ENCODE results near the gene CDH4. TPM values are rescaled to one million over a fixed set of nuclear protein-coding genes. Genes with fewer than 3 reads are reported as not detected.

The CDH4 gene
- total and polyA plus RNA-seq, 2 donors (not counting 1 experiment from before 2014, with no cell fraction given): not detected

GRCh38 chr20:61684583-61685235 lies 432.6 kb downstream of the CDH4 start:
- Histone ChIP-seq H3K79me2 (ENCODE audit: control insufficient read depth, insufficient read depth, low read length) (no peaks in the 10 kb centered on the region), H3K27me3 (replicated peaks in 1 of 4; ENCODE audit: control extremely low read depth in 1 of 4, control insufficient read depth in 3 of 4, insufficient read depth in 4 of 4, low read length in 3 of 4) (no peaks in the 10 kb centered on the region), H3K9ac (ENCODE audit: low read length) (no peak overlapping the region), H3K4me2 (replicated peaks; ENCODE audit: low read depth, low read length, poor library complexity, severe bottlenecking) (no peak overlapping the region), H3K36me3 (replicated peaks in 1 of 2; ENCODE audit: control extremely low read depth in 1 of 2, control insufficient read depth in 1 of 2, extremely low read depth in 1 of 2, insufficient read depth in 2 of 2, low read length in 1 of 2) (no peaks in the 10 kb centered on the region), H3K4me3 (ENCODE audit: control extremely low read depth in 1 of 5, extremely low read depth in 1 of 5, insufficient read depth in 1 of 5, low read depth in 2 of 5, low read length in 4 of 5) (no peak overlapping the region), H2AFZ (ENCODE audit: insufficient read depth, low read depth, low read length, poor library complexity, severe bottlenecking) (no peak overlapping the region), H3K27ac (ENCODE audit: low read length in 2 of 2) (no peak overlapping the region), H4K20me1 (ENCODE audit: control insufficient read depth, insufficient read depth, low read length, poor library complexity, severe bottlenecking) (no peaks in the 10 kb centered on the region), H3K4me1 (ENCODE audit: control insufficient read depth in 2 of 2, insufficient read depth in 2 of 2, low read length in 2 of 2) (no peaks in the 10 kb centered on the region), H3K9me3 (ENCODE audit: control extremely low read depth in 1 of 3, control insufficient read depth in 2 of 3, insufficient read depth in 1 of 3, low read length in 2 of 3) (peaks cover 0 to 22% (median 0%) of the 10 kb centered on the region in 3 donors)
- ATAC-seq (ENCODE audit: low read depth) (no peak), DNase-seq (no peak)
- Mint-ChIP-seq H3K4me3 (no peak overlapping the region), H3K27ac (no peak overlapping the region), H3K9me3 (ENCODE audit: insufficient read depth) (peaks cover 3% of the 10 kb centered on the region), H3K4me1 (no peaks in the 10 kb centered on the region), H3K27me3 (no peaks in the 10 kb centered on the region)
- intact Hi-C loops (cut with micrococcal nuclease): no loop called here
- ChIA-PET CTCF (no interaction called here), POLR2A (no interaction called here)
- TF ChIP-seq, protein P1, sequence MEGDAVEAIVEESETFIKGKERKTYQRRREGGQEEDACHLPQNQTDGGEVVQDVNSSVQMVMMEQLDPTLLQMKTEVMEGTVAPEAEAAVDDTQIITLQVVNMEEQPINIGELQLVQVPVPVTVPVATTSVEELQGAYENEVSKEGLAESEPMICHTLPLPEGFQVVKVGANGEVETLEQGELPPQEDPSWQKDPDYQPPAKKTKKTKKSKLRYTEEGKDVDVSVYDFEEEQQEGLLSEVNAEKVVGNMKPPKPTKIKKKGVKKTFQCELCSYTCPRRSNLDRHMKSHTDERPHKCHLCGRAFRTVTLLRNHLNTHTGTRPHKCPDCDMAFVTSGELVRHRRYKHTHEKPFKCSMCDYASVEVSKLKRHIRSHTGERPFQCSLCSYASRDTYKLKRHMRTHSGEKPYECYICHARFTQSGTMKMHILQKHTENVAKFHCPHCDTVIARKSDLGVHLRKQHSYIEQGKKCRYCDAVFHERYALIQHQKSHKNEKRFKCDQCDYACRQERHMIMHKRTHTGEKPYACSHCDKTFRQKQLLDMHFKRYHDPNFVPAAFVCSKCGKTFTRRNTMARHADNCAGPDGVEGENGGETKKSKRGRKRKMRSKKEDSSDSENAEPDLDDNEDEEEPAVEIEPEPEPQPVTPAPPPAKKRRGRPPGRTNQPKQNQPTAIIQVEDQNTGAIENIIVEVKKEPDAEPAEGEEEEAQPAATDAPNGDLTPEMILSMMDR (IDR thresholded peaks at IDR 0.05): no peak
- no peak for TF ChIP-seq EZH2 (IDR thresholded peaks at IDR 0.05; ENCODE audit: borderline replicate concordance, insufficient read depth, low read depth, low read length, poor library complexity, severe bottlenecking)
- 93% methylated on average over 4 of the region's 10 CpGs for WGBS (ENCODE audit: insufficient coverage)

- peaks cover 3% of the 10 kb centered on the region for H3K9me3 Mint-ChIP-seq (ENCODE audit: insufficient read depth)
Observed at GRCh38 chr20:61685462-61685861, 433.4 kb downstream of the CDH4 start.

More at GRCh38 chr20:61685462-61685861, 433.4 kb downstream of the CDH4 start:
- Histone ChIP-seq H3K79me2 (ENCODE audit: control insufficient read depth, insufficient read depth, low read length) (no peaks in the 10 kb centered on the region), H3K27ac (ENCODE audit: low read length in 2 of 2) (no peak overlapping the region), H2AFZ (ENCODE audit: insufficient read depth, low read depth, low read length, poor library complexity, severe bottlenecking) (no peak overlapping the region), H3K36me3 (replicated peaks in 1 of 2; ENCODE audit: control extremely low read depth in 1 of 2, control insufficient read depth in 1 of 2, extremely low read depth in 1 of 2, insufficient read depth in 2 of 2, low read length in 1 of 2) (no peaks in the 10 kb centered on the region), H3K4me3 (ENCODE audit: control extremely low read depth in 1 of 5, extremely low read depth in 1 of 5, insufficient read depth in 1 of 5, low read depth in 2 of 5, low read length in 4 of 5) (no peak overlapping the region), H3K9ac (ENCODE audit: low read length) (no peak overlapping the region), H3K9me3 (ENCODE audit: control extremely low read depth in 1 of 3, control insufficient read depth in 2 of 3, insufficient read depth in 1 of 3, low read length in 2 of 3) (peaks cover 0 to 28% (median 0%) of the 10 kb centered on the region in 3 donors), H3K4me2 (replicated peaks; ENCODE audit: low read depth, low read length, poor library complexity, severe bottlenecking) (no peak overlapping the region), H3K4me1 (ENCODE audit: control insufficient read depth in 2 of 2, insufficient read depth in 2 of 2, low read length in 2 of 2) (no peaks in the 10 kb centered on the region), H3K27me3 (replicated peaks in 1 of 4; ENCODE audit: control extremely low read depth in 1 of 4, control insufficient read depth in 3 of 4, insufficient read depth in 4 of 4, low read length in 3 of 4) (no peaks in the 10 kb centered on the region), H4K20me1 (ENCODE audit: control insufficient read depth, insufficient read depth, low read length, poor library complexity, severe bottlenecking) (no peaks in the 10 kb centered on the region)
- ATAC-seq (ENCODE audit: low read depth) (no peak), DNase-seq (no peak)
- Mint-ChIP-seq H3K4me3 (no peak overlapping the region), H3K27me3 (no peaks in the 10 kb centered on the region), H3K27ac (no peak overlapping the region), H3K4me1 (no peaks in the 10 kb centered on the region)
- CTCF ChIA-PET: no interaction called here
- intact Hi-C loops (cut with micrococcal nuclease): no loop called here
- no peak for TF ChIP-seq EZH2 (IDR thresholded peaks at IDR 0.05; ENCODE audit: borderline replicate concordance, insufficient read depth, low read depth, low read length, poor library complexity, severe bottlenecking)
- TF ChIP-seq, protein P1 (IDR thresholded peaks at IDR 0.05): no peak
- POLR2A ChIA-PET: no interaction called here
- WGBS (ENCODE audit: insufficient coverage): 87% methylated on average over 14 of the region's 14 CpGs

Data from B cell (primary cell).